NCI-H748 (cell line): Measurements from ENCODE around the gene PACRGL.

ENCODE experiments used
- DNase-seq: peaks from one replicate; lab custom pipeline; 2025; ENCODE audit not compliant: unreplicated experiment; lab: John Stamatoyannopoulos, UW

Gene PACRGL

GRCh38 chr4:20700007-20700761 is at the start of gene PACRGL:
Gene PACRGL (plus strand): TSS chr4:20700458. CDS start chr4:20704482, 4,024 bp downstream.
- peak; percentile 97 for DNase-seq

- no peak for DNase-seq
Observed at GRCh38 chr4:20652226-20652885, 47.9 kb upstream of the PACRGL start.

GRCh38 chr4:20658456-20658855 is 41.8 kb upstream of the PACRGL start:
- no peak for DNase-seq

- no peak for DNase-seq
Observed at GRCh38 chr4:20662851-20663250, 37.4 kb upstream of the PACRGL start.

GRCh38 chr4:20666012-20666860 is 34.0 kb upstream of the PACRGL start:
- DNase-seq = no peak

GRCh38 chr4:20672262-20672661 is 28.0 kb upstream of the PACRGL start:
- no peak for DNase-seq

- no peak for DNase-seq
Observed at GRCh38 chr4:20675786-20676185, 24.5 kb upstream of the PACRGL start.

- no peak for DNase-seq
Observed at GRCh38 chr4:20676501-20677197, 23.6 kb upstream of the PACRGL start.

GRCh38 chr4:20678400-20678799 is 21.9 kb upstream of the PACRGL start:
- no peak for DNase-seq

GRCh38 chr4:20679951-20680350 is 20.3 kb upstream of the PACRGL start:
- DNase-seq = no peak

- DNase-seq = no peak
Observed at GRCh38 chr4:20680736-20681135, 19.5 kb upstream of the PACRGL start.

GRCh38 chr4:20681271-20681670 is 19.0 kb upstream of the PACRGL start:
- no peak for DNase-seq

- DNase-seq = no peak
Observed at GRCh38 chr4:20682853-20683252, 17.4 kb upstream of the PACRGL start.

- no peak for DNase-seq
Observed at GRCh38 chr4:20683766-20684165, 16.5 kb upstream of the PACRGL start.

GRCh38 chr4:20684852-20685763 is 15.2 kb upstream of the PACRGL start:
- peak; percentile 25 for DNase-seq

- DNase-seq = no peak
Observed at GRCh38 chr4:20687864-20688263, 12.4 kb upstream of the PACRGL start.

GRCh38 chr4:20696815-20697214 is 3.4 kb upstream of the PACRGL start:
- DNase-seq = no peak

GRCh38 chr4:20698382-20698781 is 1.9 kb upstream of the PACRGL start:
- no peak for DNase-seq

- no peak for DNase-seq
Observed at GRCh38 chr4:20698820-20699219, 1.4 kb upstream of the PACRGL start.

- DNase-seq = no peak
Observed at GRCh38 chr4:20711335-20711734, 11.1 kb downstream of the PACRGL start.
